DND-41 (cell line): ENCODE data around the gene DUSP11.

ENCODE experiments used
- EZH2 ChIP-seq: IDR thresholded peaks from 3 replicates; pipeline ENCODE4 v1.6.1; 2012; ENCODE audit warnings: borderline replicate concordance, low read depth, mild to moderate bottlenecking, moderate library complexity, low read length, inconsistent platforms; ENCODE audit not compliant: severe bottlenecking
- TF ChIP-seq, protein P1 (sequence below): IDR thresholded peaks from 2 replicates; pipeline ENCODE4 v1.5.1; 2012; ENCODE audit warnings: borderline replicate concordance, low read length, moderate library complexity, mild to moderate bottlenecking; ENCODE audit not compliant: poor library complexity, severe bottlenecking; ENCODE audit errors: extremely low read depth

DNA sequence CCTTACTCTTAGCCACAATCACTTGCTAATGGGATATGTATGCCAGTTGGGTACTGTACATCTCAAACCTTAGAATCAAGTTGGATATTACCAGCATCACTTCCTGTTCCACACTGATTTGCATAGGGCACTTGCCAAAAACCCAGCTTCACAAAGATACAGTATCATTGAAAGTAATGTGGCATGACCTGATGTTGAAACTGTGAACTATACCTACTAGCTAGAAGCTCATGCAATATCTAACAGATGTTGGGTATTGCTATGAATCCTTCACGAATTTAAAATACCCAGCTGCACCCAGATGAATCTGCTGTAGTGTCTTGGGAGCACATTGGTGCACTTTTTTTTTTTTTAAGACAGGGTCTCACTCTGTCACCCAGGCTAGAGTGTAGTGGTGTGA, 42.4 kb upstream of the DUSP11 start:
- TF ChIP-seq, protein P1, sequence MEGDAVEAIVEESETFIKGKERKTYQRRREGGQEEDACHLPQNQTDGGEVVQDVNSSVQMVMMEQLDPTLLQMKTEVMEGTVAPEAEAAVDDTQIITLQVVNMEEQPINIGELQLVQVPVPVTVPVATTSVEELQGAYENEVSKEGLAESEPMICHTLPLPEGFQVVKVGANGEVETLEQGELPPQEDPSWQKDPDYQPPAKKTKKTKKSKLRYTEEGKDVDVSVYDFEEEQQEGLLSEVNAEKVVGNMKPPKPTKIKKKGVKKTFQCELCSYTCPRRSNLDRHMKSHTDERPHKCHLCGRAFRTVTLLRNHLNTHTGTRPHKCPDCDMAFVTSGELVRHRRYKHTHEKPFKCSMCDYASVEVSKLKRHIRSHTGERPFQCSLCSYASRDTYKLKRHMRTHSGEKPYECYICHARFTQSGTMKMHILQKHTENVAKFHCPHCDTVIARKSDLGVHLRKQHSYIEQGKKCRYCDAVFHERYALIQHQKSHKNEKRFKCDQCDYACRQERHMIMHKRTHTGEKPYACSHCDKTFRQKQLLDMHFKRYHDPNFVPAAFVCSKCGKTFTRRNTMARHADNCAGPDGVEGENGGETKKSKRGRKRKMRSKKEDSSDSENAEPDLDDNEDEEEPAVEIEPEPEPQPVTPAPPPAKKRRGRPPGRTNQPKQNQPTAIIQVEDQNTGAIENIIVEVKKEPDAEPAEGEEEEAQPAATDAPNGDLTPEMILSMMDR: no peak
- TF ChIP-seq EZH2: no peak
